ENCODE results near the gene TMPRSS15.
A peak's percentile ranks its signal among the peaks of the same experiment; 100 is the strongest.

Gene TMPRSS15

GRCh38 chr21:18267496-18267895, 136.1 kb downstream of the TMPRSS15 start:
- Histone ChIP-seq H2AFZ (ENCODE audit: insufficient read depth, low read length, poor library complexity) (no peak overlapping the region), H4K8ac (ENCODE audit: low read depth, low read length) (no peak overlapping the region), H3K4me3 (ENCODE audit: low read depth, low read length) (no peak overlapping the region), H2BK5ac (ENCODE audit: low read depth, low read length, poor library complexity) (no peak overlapping the region), H3K23ac (ENCODE audit: low read length) (no peak overlapping the region), H4K12ac (ENCODE audit: low read depth, low read length) (no peak overlapping the region), H2BK12ac (ENCODE audit: low read length) (no peak overlapping the region), H3K4me2 (ENCODE audit: low read length) (no peak overlapping the region), H3K18ac (ENCODE audit: low read length) (no peak overlapping the region), H4K91ac (ENCODE audit: low read depth, low read length) (no peak overlapping the region), H3K36me3 (ENCODE audit: control insufficient read depth in 1 of 2, insufficient read depth in 2 of 2, low read length in 2 of 2) (no peaks in the 10 kb centered on the region), H3K4me1 (ENCODE audit: control insufficient read depth in 1 of 2, insufficient read depth in 2 of 2, low read length in 2 of 2) (no peaks in the 10 kb centered on the region), H3K9me3 (ENCODE audit: insufficient read depth, low read depth, low read length) (no peaks in the 10 kb centered on the region), H3K9ac (ENCODE audit: low read length) (no peak overlapping the region), H2BK120ac (ENCODE audit: insufficient read depth, low read length, poor library complexity) (no peak overlapping the region), H3K4ac (ENCODE audit: low read depth, low read length) (no peak overlapping the region), H3K27me3 (ENCODE audit: insufficient read depth, low read length) (no peaks in the 10 kb centered on the region), H3K14ac (ENCODE audit: low read length) (no peak overlapping the region), H3K79me1 (ENCODE audit: low read length) (no peaks in the 10 kb centered on the region), H3K27ac (ENCODE audit: low read depth, low read length) (no peak overlapping the region), H2AK5ac (ENCODE audit: low read length) (no peak overlapping the region), H3K79me2 (ENCODE audit: control insufficient read depth, insufficient read depth, low read length, poor library complexity) (no peaks in the 10 kb centered on the region)
- no CpG with 5 or more reads among the region's 1 CpG for WGBS (ENCODE audit: extremely low coverage, insufficient coverage, insufficient read length)
- DNase-seq = no peak

GRCh38 chr21:18265944-18266343, 137.6 kb downstream of the TMPRSS15 start:
- Histone ChIP-seq H4K8ac (ENCODE audit: low read depth, low read length) (no peak overlapping the region), H3K4me2 (ENCODE audit: low read length) (no peak overlapping the region), H2BK5ac (ENCODE audit: low read depth, low read length, poor library complexity) (no peak overlapping the region), H3K36me3 (ENCODE audit: control insufficient read depth in 1 of 2, insufficient read depth in 2 of 2, low read length in 2 of 2) (no peaks in the 10 kb centered on the region), H4K12ac (ENCODE audit: low read depth, low read length) (no peak overlapping the region), H3K27me3 (ENCODE audit: insufficient read depth, low read length) (no peaks in the 10 kb centered on the region), H3K9me3 (ENCODE audit: insufficient read depth, low read depth, low read length) (no peaks in the 10 kb centered on the region), H3K4me1 (ENCODE audit: control insufficient read depth in 1 of 2, insufficient read depth in 2 of 2, low read length in 2 of 2) (no peaks in the 10 kb centered on the region), H3K79me2 (ENCODE audit: control insufficient read depth, insufficient read depth, low read length, poor library complexity) (no peaks in the 10 kb centered on the region), H2BK120ac (ENCODE audit: insufficient read depth, low read length, poor library complexity) (no peak overlapping the region), H3K14ac (ENCODE audit: low read length) (no peak overlapping the region), H3K27ac (ENCODE audit: low read depth, low read length) (no peak overlapping the region), H3K4me3 (ENCODE audit: low read depth, low read length) (no peak overlapping the region), H2AK5ac (ENCODE audit: low read length) (no peak overlapping the region), H2BK12ac (ENCODE audit: low read length) (no peak overlapping the region), H3K18ac (ENCODE audit: low read length) (no peak overlapping the region), H4K91ac (ENCODE audit: low read depth, low read length) (no peak overlapping the region), H3K4ac (ENCODE audit: low read depth, low read length) (no peak overlapping the region), H3K9ac (ENCODE audit: low read length) (no peak overlapping the region), H3K79me1 (ENCODE audit: low read length) (no peaks in the 10 kb centered on the region), H2AFZ (ENCODE audit: insufficient read depth, low read length, poor library complexity) (no peak overlapping the region), H3K23ac (ENCODE audit: low read length) (no peak overlapping the region)
- DNase-seq = no peak
- WGBS (ENCODE audit: extremely low coverage, insufficient coverage, insufficient read length) = no CpG with 5 or more reads among the region's 2 CpGs

GRCh38 chr21:18253799-18254198, 149.8 kb downstream of the TMPRSS15 start:
- Histone ChIP-seq H2BK120ac (ENCODE audit: insufficient read depth, low read length, poor library complexity) (no peak overlapping the region), H3K27ac (ENCODE audit: low read depth, low read length) (no peak overlapping the region), H3K23ac (ENCODE audit: low read length) (no peak overlapping the region), H2AFZ (ENCODE audit: insufficient read depth, low read length, poor library complexity) (no peak overlapping the region), H3K9ac (ENCODE audit: low read length) (no peak overlapping the region), H4K91ac (ENCODE audit: low read depth, low read length) (no peak overlapping the region), H3K18ac (ENCODE audit: low read length) (no peak overlapping the region), H3K36me3 (ENCODE audit: control insufficient read depth in 1 of 2, insufficient read depth in 2 of 2, low read length in 2 of 2) (no peaks in the 10 kb centered on the region), H3K9me3 (ENCODE audit: insufficient read depth, low read depth, low read length) (no peaks in the 10 kb centered on the region), H4K12ac (ENCODE audit: low read depth, low read length) (no peak overlapping the region), H3K4me3 (ENCODE audit: low read depth, low read length) (no peak overlapping the region), H3K79me1 (ENCODE audit: low read length) (no peaks in the 10 kb centered on the region), H2BK12ac (ENCODE audit: low read length) (no peak overlapping the region), H3K4me1 (ENCODE audit: control insufficient read depth in 1 of 2, insufficient read depth in 2 of 2, low read length in 2 of 2) (no peaks in the 10 kb centered on the region), H3K27me3 (ENCODE audit: insufficient read depth, low read length) (no peaks in the 10 kb centered on the region), H3K4ac (ENCODE audit: low read depth, low read length) (no peak overlapping the region), H3K14ac (ENCODE audit: low read length) (no peak overlapping the region), H3K4me2 (ENCODE audit: low read length) (no peak overlapping the region), H3K79me2 (ENCODE audit: control insufficient read depth, insufficient read depth, low read length, poor library complexity) (no peaks in the 10 kb centered on the region), H4K8ac (ENCODE audit: low read depth, low read length) (no peak overlapping the region), H2AK5ac (ENCODE audit: low read length) (no peak overlapping the region), H2BK5ac (ENCODE audit: low read depth, low read length, poor library complexity) (no peak overlapping the region)
- DNase-seq = no peak
- no CpG with 5 or more reads among the region's 2 CpGs for WGBS (ENCODE audit: extremely low coverage, insufficient coverage, insufficient read length)

GRCh38 chr21:18253221-18253620, 150.4 kb downstream of the TMPRSS15 start:
- no peak overlapping the region for H3K4ac ChIP-seq (ENCODE audit: low read depth, low read length)
- H3K9me3 ChIP-seq (ENCODE audit: insufficient read depth, low read depth, low read length) = no peaks in the 10 kb centered on the region
- H3K79me2 ChIP-seq (ENCODE audit: control insufficient read depth, insufficient read depth, low read length, poor library complexity) = no peaks in the 10 kb centered on the region
- no peak overlapping the region for H3K23ac ChIP-seq (ENCODE audit: low read length)
- DNase-seq = peak in 1 of 2 donors; percentile 34
- no peak overlapping the region for H3K27ac ChIP-seq (ENCODE audit: low read depth, low read length)
- H3K4me2 ChIP-seq (ENCODE audit: low read length) = no peak overlapping the region
- no peak overlapping the region for H2AK5ac ChIP-seq (ENCODE audit: low read length)
- no peaks in the 10 kb centered on the region for H3K79me1 ChIP-seq (ENCODE audit: low read length)
- no peak overlapping the region for H2BK12ac ChIP-seq (ENCODE audit: low read length)
- no peak overlapping the region for H2BK120ac ChIP-seq (ENCODE audit: insufficient read depth, low read length, poor library complexity)
- H3K27me3 ChIP-seq (ENCODE audit: insufficient read depth, low read length) = no peaks in the 10 kb centered on the region
- no peak overlapping the region for H2AFZ ChIP-seq (ENCODE audit: insufficient read depth, low read length, poor library complexity)
- H4K91ac ChIP-seq (ENCODE audit: low read depth, low read length) = no peak overlapping the region
- H3K14ac ChIP-seq (ENCODE audit: low read length) = no peak overlapping the region
- no peaks in the 10 kb centered on the region for H3K36me3 ChIP-seq (ENCODE audit: control insufficient read depth in 1 of 2, insufficient read depth in 2 of 2, low read length in 2 of 2)
- WGBS (ENCODE audit: extremely low coverage, insufficient coverage, insufficient read length) = no CpG with 5 or more reads among the region's 2 CpGs
- no peak overlapping the region for H4K12ac ChIP-seq (ENCODE audit: low read depth, low read length)
- no peak overlapping the region for H3K4me3 ChIP-seq (ENCODE audit: low read depth, low read length)
- no peak overlapping the region for H4K8ac ChIP-seq (ENCODE audit: low read depth, low read length)
- no peak overlapping the region for H3K9ac ChIP-seq (ENCODE audit: low read length)
- H2BK5ac ChIP-seq (ENCODE audit: low read depth, low read length, poor library complexity) = no peak overlapping the region
- H3K18ac ChIP-seq (ENCODE audit: low read length) = no peak overlapping the region
- no peaks in the 10 kb centered on the region for H3K4me1 ChIP-seq (ENCODE audit: control insufficient read depth in 1 of 2, insufficient read depth in 2 of 2, low read length in 2 of 2)

All from trophoblast cell (in vitro differentiated cells and primary cell).